Mesenchymal stem cell (in vitro differentiated cells and primary cell): ENCODE results near the gene TMEM108.

Experiments
- DNase-seq: peaks from one replicate; pipeline ENCODE4 v3.0.0-alpha.2; 2013
- H2AFZ ChIP-seq: one replicate; pipeline ENCODE4 v1.6.1; 2013; ENCODE audit warnings: low read depth, mild to moderate bottlenecking, control low read depth, inconsistent platforms, low read length, moderate library complexity
- H2AK5ac ChIP-seq: 2 replicates; pipeline ENCODE4 v1.6.1; 2013; ENCODE audit warnings: low read length, moderate library complexity, mild to moderate bottlenecking, inconsistent platforms; ENCODE audit not compliant: severe bottlenecking
- H2BK120ac ChIP-seq: one replicate; pipeline ENCODE4 v1.6.1; 2013; ENCODE audit warnings: low read depth, mild to moderate bottlenecking, inconsistent platforms, low read length, moderate library complexity
- H2BK12ac ChIP-seq, 2 experiments: one replicate each; pipeline ENCODE4 v1.6.1; 2013; ENCODE audit warnings: inconsistent platforms in 2 of 2, low read length in 2 of 2, mild to moderate bottlenecking in 2 of 2, moderate library complexity in 2 of 2, control low read depth in 1 of 2
- H2BK15ac ChIP-seq: one replicate; pipeline ENCODE4 v1.6.1; 2013; ENCODE audit warnings: mild to moderate bottlenecking, low read depth, inconsistent platforms; ENCODE audit not compliant: poor library complexity, severe bottlenecking
- H2BK5ac ChIP-seq: 2 replicates; pipeline ENCODE4 v1.6.1; 2013; ENCODE audit warnings: low read depth, mild to moderate bottlenecking, low read length, control low read depth, inconsistent platforms; ENCODE audit not compliant: poor library complexity, severe bottlenecking
- H3K14ac ChIP-seq, 2 experiments: one replicate each; pipeline ENCODE4 v1.6.1; 2013; ENCODE audit warnings: inconsistent platforms in 2 of 2, low read length in 2 of 2, control low read depth in 1 of 2, mild to moderate bottlenecking in 1 of 2, moderate library complexity in 1 of 2
- H3K18ac ChIP-seq, 2 experiments: one replicate each; pipeline ENCODE4 v1.6.1; 2013; ENCODE audit warnings: inconsistent platforms in 2 of 2, low read length in 2 of 2, control low read depth in 1 of 2, low read depth in 1 of 2, mild to moderate bottlenecking in 1 of 2
- H3K23ac ChIP-seq, 2 experiments: one replicate each; pipeline ENCODE4 v1.6.1; 2013; ENCODE audit warnings: inconsistent platforms in 2 of 2, low read length in 2 of 2, mild to moderate bottlenecking in 2 of 2, moderate library complexity in 2 of 2, control low read depth in 1 of 2
- H3K27ac ChIP-seq: 2 replicates; pipeline ENCODE4 v1.5.1; 2013; ENCODE audit warnings: mild to moderate bottlenecking, moderate library complexity, low read length, control low read depth, inconsistent platforms; ENCODE audit not compliant: poor library complexity, severe bottlenecking
- H3K27me3 ChIP-seq, 2 experiments: 2 replicates each; pipeline versions ENCODE4 v1.6.1 to v1.7.0; 2013; ENCODE audit warnings: low read length in 2 of 2, mild to moderate bottlenecking in 2 of 2, moderate library complexity in 2 of 2, control low read depth in 1 of 2, inconsistent platforms in 1 of 2; ENCODE audit not compliant: control insufficient read depth in 1 of 2, insufficient read depth in 1 of 2
- H3K36me3 ChIP-seq, 2 experiments: 2 replicates each; pipeline versions ENCODE4 v1.6.1 to v1.7.0; 2013; ENCODE audit warnings: low read length in 2 of 2, control low read depth in 1 of 2, inconsistent platforms in 1 of 2, low read depth in 1 of 2, mild to moderate bottlenecking in 1 of 2; ENCODE audit not compliant: insufficient read depth in 2 of 2, control insufficient read depth in 1 of 2
- H3K4ac ChIP-seq, 2 experiments: one replicate each; pipeline ENCODE4 v1.6.1; 2013; ENCODE audit warnings: inconsistent platforms in 2 of 2, low read length in 2 of 2, mild to moderate bottlenecking in 2 of 2, moderate library complexity in 2 of 2, control low read depth in 1 of 2, low read depth in 1 of 2
- H3K4me1 ChIP-seq: 2 replicates; pipeline ENCODE4 v1.6.1; 2013; ENCODE audit warnings: low read depth, low read length, control low read depth; ENCODE audit not compliant: control insufficient read depth, insufficient read depth
- H3K4me2 ChIP-seq: 2 replicates; pipeline ENCODE4 v1.6.1; 2013; ENCODE audit warnings: low read length, mild to moderate bottlenecking, inconsistent platforms; ENCODE audit not compliant: poor library complexity, severe bottlenecking
- H3K4me3 ChIP-seq, 2 experiments: 2 replicates each; pipeline versions ENCODE4 v1.5.1 to v1.7.0; 2013; ENCODE audit warnings: low read length in 2 of 2, mild to moderate bottlenecking in 2 of 2, control low read depth in 1 of 2, low read depth in 1 of 2; ENCODE audit not compliant: insufficient read depth in 1 of 2
- H3K79me1 ChIP-seq: replicated peaks from 2 replicates; pipeline ENCODE4 v1.6.1; 2013; ENCODE audit warnings: mild to moderate bottlenecking, control low read depth, low read length, inconsistent platforms; ENCODE audit not compliant: poor library complexity, severe bottlenecking
- H3K9ac ChIP-seq: 2 replicates; pipeline ENCODE4 v1.7.0; 2013; ENCODE audit warnings: mild to moderate bottlenecking, low read length, moderate library complexity
- H3K9me3 ChIP-seq: 2 replicates; pipeline ENCODE4 v1.7.0; 2013; ENCODE audit warnings: mild to moderate bottlenecking, low read length; ENCODE audit not compliant: control insufficient read depth
- H4K8ac ChIP-seq: one replicate; pipeline ENCODE4 v1.6.1; 2013; ENCODE audit warnings: inconsistent platforms, mild to moderate bottlenecking, low read length, moderate library complexity
- H4K91ac ChIP-seq: one replicate; pipeline ENCODE4 v1.6.1; 2013; ENCODE audit warnings: mild to moderate bottlenecking, low read length, inconsistent platforms
- WGBS: methylation state at CpG from one replicate; pipeline ENCODE4 v1.1.7; 2013; ENCODE audit warnings: mixed read lengths; 5-methylcytosine and 5-hydroxymethylcytosine counted together

The TMEM108 gene

DNA sequence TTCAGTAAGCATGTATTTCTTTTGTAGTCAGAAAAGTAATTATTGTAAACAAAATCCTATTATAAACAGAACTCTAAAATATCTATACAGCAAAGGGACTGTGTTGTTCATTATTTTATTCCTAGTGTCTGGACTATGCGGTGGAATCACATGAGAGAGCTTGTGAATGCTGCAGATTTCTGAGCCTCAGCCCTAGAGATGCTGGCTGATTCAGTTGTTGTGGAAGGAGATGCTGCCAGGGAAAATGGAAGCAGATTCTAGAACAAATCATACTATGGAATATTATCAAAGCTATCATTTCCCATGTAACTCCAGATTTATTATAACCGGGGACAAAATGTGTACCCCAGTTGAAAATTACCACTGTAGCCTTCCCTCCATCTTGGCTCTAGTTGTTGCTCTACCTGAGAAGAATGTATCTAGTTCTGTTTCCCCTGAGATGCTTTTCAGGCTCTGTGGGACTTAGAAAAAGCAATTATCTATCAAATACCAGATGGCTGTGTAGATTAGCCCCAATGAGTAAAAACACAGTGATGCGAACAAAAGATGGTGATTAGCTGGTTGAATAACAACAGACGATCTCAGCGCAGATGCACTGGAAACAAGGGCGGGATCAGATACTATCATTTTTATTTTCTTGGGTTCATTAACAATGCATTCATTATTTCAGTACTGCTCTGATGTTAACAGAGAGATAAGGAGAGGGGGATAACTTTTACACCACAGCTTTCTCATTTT lies 131.3 kb downstream of the TMEM108 start:
- Histone ChIP-seq H3K4me3 (no peak overlapping the region), H3K23ac (no peak overlapping the region), H3K4ac (no peak overlapping the region), H4K91ac (no peak overlapping the region), H2AK5ac (no peak overlapping the region), H3K9me3 (no peaks in the 10 kb centered on the region), H3K9ac (no peak overlapping the region), H2BK12ac (no peak overlapping the region), H2BK120ac (no peak overlapping the region), H3K4me2 (no peak overlapping the region), H3K18ac (no peak overlapping the region), H3K4me1 (no peaks in the 10 kb centered on the region), H2AFZ (no peak overlapping the region), H3K27ac (no peak overlapping the region), H2BK15ac (no peak overlapping the region), H3K36me3 (no peaks in the 10 kb centered on the region), H3K27me3 (no peaks in the 10 kb centered on the region), H2BK5ac (no peak overlapping the region), H3K79me1 (no peaks in the 10 kb centered on the region), H4K8ac (no peak overlapping the region), H3K14ac (no peak overlapping the region)
- 97% methylated on average over 5 of the region's 6 CpGs for WGBS
- DNase-seq, result no peak

GRCh38 chr3:133171831-133172230 lies 133.6 kb downstream of the TMEM108 start:
- Histone ChIP-seq H3K4me3 (no peak overlapping the region), H3K4me2 (no peak overlapping the region), H2BK5ac (no peak overlapping the region), H2BK12ac (no peak overlapping the region), H3K23ac (no peak overlapping the region), H4K8ac (no peak overlapping the region), H3K4ac (no peak overlapping the region), H3K14ac (no peak overlapping the region), H4K91ac (no peak overlapping the region), H3K4me1 (no peaks in the 10 kb centered on the region), H3K9ac (no peak overlapping the region), H3K79me1 (no peaks in the 10 kb centered on the region), H3K18ac (no peak overlapping the region), H2BK15ac (no peak overlapping the region), H3K27ac (no peak overlapping the region), H3K36me3 (no peaks in the 10 kb centered on the region), H2AK5ac (no peak overlapping the region), H2BK120ac (no peak overlapping the region), H3K27me3 (no peaks in the 10 kb centered on the region), H2AFZ (no peak overlapping the region), H3K9me3 (no peaks in the 10 kb centered on the region)
- WGBS, result 59% methylated on average over 2 of the region's 2 CpGs
- DNase-seq, result no peak

DNA sequence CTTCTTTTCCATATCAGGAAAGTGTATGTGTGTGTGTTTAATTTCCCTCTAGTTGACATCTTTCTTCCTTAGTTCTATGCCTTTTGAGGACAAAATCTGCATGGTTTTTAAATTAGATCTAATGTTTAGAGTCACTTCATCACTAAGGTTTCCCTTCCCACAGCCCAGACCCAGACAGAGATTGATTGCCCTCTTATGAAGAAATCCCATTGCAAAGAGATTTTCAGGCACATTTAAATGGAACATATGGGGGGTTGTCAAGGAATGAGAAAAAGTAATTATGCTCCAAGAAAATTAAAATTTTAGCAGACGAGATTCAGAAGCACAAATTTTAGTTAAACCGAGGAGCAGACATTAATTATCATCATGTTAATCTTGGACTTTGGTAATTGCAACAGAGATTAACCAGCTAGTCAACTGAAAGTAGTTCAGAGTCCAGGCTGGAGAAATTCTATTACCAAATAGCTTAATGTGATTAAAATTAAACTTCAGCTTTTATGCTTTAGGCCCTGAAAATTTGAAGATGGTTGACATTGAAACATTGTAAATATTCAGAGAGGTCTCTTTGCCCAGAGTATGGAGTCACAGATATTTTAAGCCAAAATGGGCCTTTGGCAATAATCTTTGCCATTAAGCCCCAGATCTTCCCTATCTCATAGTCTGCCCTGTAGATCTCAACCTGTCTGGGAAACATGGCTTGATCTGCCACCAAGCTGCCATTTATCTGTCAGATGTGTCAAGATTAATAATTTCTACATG lies 143.4 kb downstream of the TMEM108 start:
- Histone ChIP-seq H3K4me2 (no peak overlapping the region), H2AFZ (no peak overlapping the region), H2BK15ac (no peak overlapping the region), H2AK5ac (no peak overlapping the region), H3K27ac (no peak overlapping the region), H2BK12ac (no peak overlapping the region), H3K23ac (no peak overlapping the region), H3K27me3 (no peaks in the 10 kb centered on the region), H3K9ac (no peak overlapping the region), H4K91ac (no peak overlapping the region), H2BK120ac (no peak overlapping the region), H3K4me3 (no peak overlapping the region), H2BK5ac (no peak overlapping the region), H3K9me3 (no peaks in the 10 kb centered on the region), H4K8ac (no peak overlapping the region), H3K79me1 (no peaks in the 10 kb centered on the region), H3K18ac (no peak overlapping the region), H3K4me1 (no peaks in the 10 kb centered on the region), H3K4ac (no peak overlapping the region), H3K36me3 (no peaks in the 10 kb centered on the region), H3K14ac (no peak overlapping the region)
- no peak for DNase-seq
- WGBS, result 73% methylated on average over 2 of the region's 2 CpGs

GRCh38 chr3:133187870-133188379 lies 149.7 kb downstream of the TMEM108 start:
- Histone ChIP-seq H3K27ac (no peak overlapping the region), H3K79me1 (no peaks in the 10 kb centered on the region), H3K9me3 (no peaks in the 10 kb centered on the region), H3K14ac (no peak overlapping the region), H3K9ac (no peak overlapping the region), H2BK12ac (no peak overlapping the region), H2BK120ac (no peak overlapping the region), H3K4me1 (no peaks in the 10 kb centered on the region), H2BK15ac (no peak overlapping the region), H3K4ac (no peak overlapping the region), H3K36me3 (no peaks in the 10 kb centered on the region), H3K27me3 (no peaks in the 10 kb centered on the region), H2AK5ac (no peak overlapping the region), H4K8ac (no peak overlapping the region), H3K23ac (no peak overlapping the region), H3K4me3 (no peak overlapping the region), H3K18ac (no peak overlapping the region), H4K91ac (no peak overlapping the region), H3K4me2 (no peak overlapping the region), H2BK5ac (no peak overlapping the region), H2AFZ (no peak overlapping the region)
- 100% methylated on average over 3 of the region's 4 CpGs for WGBS
- DNase-seq, result no peak
